Measurements from ENCODE around the gene SLC38A11.

DNA sequence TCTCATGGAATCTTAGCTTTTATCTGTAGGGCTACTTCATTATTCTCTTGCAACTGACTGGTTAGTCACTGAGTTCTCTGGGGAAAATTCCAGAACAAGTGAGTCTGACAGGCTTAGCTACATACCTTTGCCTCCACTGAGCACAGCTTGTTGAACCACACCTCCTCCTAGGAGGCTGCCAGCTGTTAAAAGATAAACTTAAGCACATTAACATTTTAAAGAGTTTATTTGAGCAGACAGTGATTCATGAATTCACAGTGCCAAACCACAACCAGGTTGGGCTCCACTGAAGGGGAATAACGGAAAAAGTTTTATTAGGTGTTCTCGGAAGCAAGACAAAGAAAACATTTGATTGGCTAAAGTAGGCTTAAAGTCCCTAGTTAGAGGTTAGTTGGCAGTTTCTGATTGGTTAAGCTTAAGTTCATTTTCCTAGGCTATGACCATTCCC, 12.5 kb upstream of the SLC38A11 start:
- TF ChIP-seq NFRKB (IDR thresholded peaks at IDR 0.05) (no peak), CTBP1 (IDR thresholded peaks at IDR 0.05; ENCODE audit: borderline replicate concordance) (no peak), BHLHE40 (IDR thresholded peaks at IDR 0.05; ENCODE audit: borderline replicate concordance) (no peak), ELF4 (IDR thresholded peaks at IDR 0.05) (no peak), SP1 (IDR thresholded peaks at IDR 0.05) (no peak), ZNF384 (IDR thresholded peaks at IDR 0.05) (no peak), SUZ12 (IDR thresholded peaks at IDR 0.05) (no peak)
- TF ChIP-seq, protein P1, sequence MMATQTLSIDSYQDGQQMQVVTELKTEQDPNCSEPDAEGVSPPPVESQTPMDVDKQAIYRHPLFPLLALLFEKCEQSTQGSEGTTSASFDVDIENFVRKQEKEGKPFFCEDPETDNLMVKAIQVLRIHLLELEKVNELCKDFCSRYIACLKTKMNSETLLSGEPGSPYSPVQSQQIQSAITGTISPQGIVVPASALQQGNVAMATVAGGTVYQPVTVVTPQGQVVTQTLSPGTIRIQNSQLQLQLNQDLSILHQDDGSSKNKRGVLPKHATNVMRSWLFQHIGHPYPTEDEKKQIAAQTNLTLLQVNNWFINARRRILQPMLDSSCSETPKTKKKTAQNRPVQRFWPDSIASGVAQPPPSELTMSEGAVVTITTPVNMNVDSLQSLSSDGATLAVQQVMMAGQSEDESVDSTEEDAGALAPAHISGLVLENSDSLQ (IDR thresholded peaks at IDR 0.05), result no peak
